H1 (cell line): ENCODE data around the gene BTD. TPM values are rescaled to one million over a fixed set of nuclear protein-coding genes. Genes with fewer than 3 reads are reported as not detected.

ENCODE experiments used
- polyA plus RNA-seq, 7 experiments: library from polyadenylated mRNA; depleted of rRNA in 3 of 7; stranded (reverse) in 5 of 7; unstranded in 2 of 7; fragments of >200 nt in 5 of 7; fragments of 200-250 nt in 2 of 7; gene quantifications; 1 replicate in 5 of 7; 2 replicates in 1 of 7; 4 replicates in 1 of 7; pipeline versions ENCODE4 v1.2.1 to v1.2.3, GENCODE V29; 2011 to 2013; ENCODE audit warnings: missing spikeins in 2 of 7, mixed read lengths in 2 of 7
- total RNA-seq: library from RNA; stranded (reverse); fragmentation: NEBNext Ultra II Directional; extraction: Animal tissue kit (Norgen Biotek cat#: 25700); gene quantifications from 2 replicates; pipeline ENCODE4 v1.2.1, GENCODE V29; 2021
- TF ChIP-seq, protein P1 (sequence below): IDR thresholded peaks from 2 replicates; pipeline ENCODE4 v1.6.1; 2012; ENCODE audit warnings: inconsistent platforms

BTD gene
- total and polyA plus RNA-seq, 2 of the 8 experiments (the other 6 are each of a cell fraction or from before 2014, with no cell fraction given): 21.8 to 36.7 TPM

DNA sequence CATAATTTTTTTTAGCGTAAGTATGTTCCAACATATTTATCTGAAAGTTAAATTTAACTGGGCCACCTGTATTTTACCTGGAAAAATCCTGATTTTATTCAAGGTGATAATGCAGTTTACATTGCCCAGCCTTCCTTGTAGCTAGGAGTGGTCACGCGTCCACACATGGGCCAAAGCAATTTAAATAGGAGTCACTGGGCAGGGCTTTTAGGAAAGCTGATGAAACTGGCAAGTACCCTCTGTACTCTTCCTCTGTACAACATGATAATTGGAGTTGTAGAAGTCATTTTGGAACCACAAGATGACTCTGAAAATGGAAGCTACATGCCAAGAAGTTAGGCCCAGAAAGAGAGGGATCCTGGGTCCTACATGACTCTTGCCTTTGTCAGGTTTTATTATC lies 9.5 kb downstream of the BTD start (continued):
- TF ChIP-seq, protein P1, sequence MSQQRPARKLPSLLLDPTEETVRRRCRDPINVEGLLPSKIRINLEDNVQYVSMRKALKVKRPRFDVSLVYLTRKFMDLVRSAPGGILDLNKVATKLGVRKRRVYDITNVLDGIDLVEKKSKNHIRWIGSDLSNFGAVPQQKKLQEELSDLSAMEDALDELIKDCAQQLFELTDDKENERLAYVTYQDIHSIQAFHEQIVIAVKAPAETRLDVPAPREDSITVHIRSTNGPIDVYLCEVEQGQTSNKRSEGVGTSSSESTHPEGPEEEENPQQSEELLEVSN: no peak
